Brain microvascular endothelial cell (primary cell): ENCODE measurements around the gene ST7.
A peak's percentile ranks its signal among the peaks of the same experiment; 100 is the strongest.

Source experiments
- DNase-seq: peaks from one replicate; pipeline ENCODE4 v3.0.0-alpha.2; 2020
- H3K27ac ChIP-seq: fragments of 250-450 bp; sonication (Bioruptor Pico); 2 replicates; pipeline ENCODE4 v1.5.1; 2020; ENCODE audit warnings: mild to moderate bottlenecking, moderate library complexity
- H3K27me3 ChIP-seq: fragments of 250-450 bp; sonication (Bioruptor Pico); replicated peaks from 2 replicates; pipeline ENCODE4 v1.5.1; 2020; ENCODE audit warnings: mild to moderate bottlenecking
- H3K36me3 ChIP-seq: fragments of 250-450 bp; sonication (Bioruptor Pico); replicated peaks from 2 replicates; pipeline ENCODE4 v1.5.1; 2020; ENCODE audit warnings: mild to moderate bottlenecking
- H3K4me3 ChIP-seq: 2 replicates; pipeline ENCODE4 v1.5.1; 2011; ENCODE audit warnings: low read depth, mild to moderate bottlenecking, control low read depth, low read length, moderate library complexity
- CTCF ChIP-seq: IDR thresholded peaks from 2 replicates; pipeline ENCODE4 v1.5.1; 2011; ENCODE audit warnings: low read depth, mild to moderate bottlenecking, moderate library complexity, low read length, control low read depth, inconsistent platforms; ENCODE audit errors: missing control alignments
- in situ Hi-C: cut with HindIII; loops from 2 replicates; pipeline ENCODE4 v1.10.0; 2017; ENCODE audit warnings: low sequenced_read_pairs, low pct_ligation_motif_present

Gene ST7

GRCh38 chr7:117004899-117005298, 51.6 kb downstream of the ST7 start:
- H3K27me3 ChIP-seq = no peaks in the 10 kb centered on the region
- H3K4me3 ChIP-seq = no peak overlapping the region
- no peak for DNase-seq
- H3K27ac ChIP-seq = peak overlapping the region; percentile 79
- no peaks in the 10 kb centered on the region for H3K36me3 ChIP-seq
- in situ Hi-C loops = no loop called here
- TF ChIP-seq CTCF = no peak

- Histone ChIP-seq H3K36me3 (no peaks in the 10 kb centered on the region), H3K27me3 (no peaks in the 10 kb centered on the region), H3K27ac (peak overlapping the region; percentile 79), H3K4me3 (no peak overlapping the region)
- in situ Hi-C loops = no loop called here
- peak; percentile 44 for DNase-seq
- no peak for TF ChIP-seq CTCF
Measured at GRCh38 chr7:117005449-117005848, 52.1 kb downstream of the ST7 start.

- in situ Hi-C loops = no loop called here
- Histone ChIP-seq H3K4me3 (no peak overlapping the region), H3K36me3 (no peaks in the 10 kb centered on the region), H3K27ac (no peak overlapping the region), H3K27me3 (no peaks in the 10 kb centered on the region)
- TF ChIP-seq CTCF = no peak
- DNase-seq = no peak
Measured at GRCh38 chr7:117006907-117007684, 53.8 kb downstream of the ST7 start.

GRCh38 chr7:117008118-117008885, 55.0 kb downstream of the ST7 start:
- Histone ChIP-seq H3K27me3 (no peaks in the 10 kb centered on the region), H3K27ac (peak overlapping the region; percentile 47), H3K4me3 (no peak overlapping the region), H3K36me3 (no peaks in the 10 kb centered on the region)
- DNase-seq = no peak
- in situ Hi-C loops = no loop called here
- no peak for TF ChIP-seq CTCF

GRCh38 chr7:117008886-117009531, 55.7 kb downstream of the ST7 start:
- Histone ChIP-seq H3K36me3 (no peaks in the 10 kb centered on the region), H3K27me3 (no peaks in the 10 kb centered on the region), H3K27ac (peak overlapping the region; percentile 55), H3K4me3 (no peak overlapping the region)
- DNase-seq = peak; percentile 76
- in situ Hi-C loops = no loop called here
- TF ChIP-seq CTCF = no peak
